ENCODE results near the gene UMODL1.

The UMODL1 gene

GRCh38 chr21:42149656-42150473, 78.7 kb downstream of the UMODL1 start:
- DNase-seq (ENCODE audit: low read depth in 2 of 3, low spot score in 2 of 3), result no peak

- no peak for DNase-seq (ENCODE audit: low read depth in 2 of 3, low spot score in 2 of 3)
Observed at GRCh38 chr21:42150474-42151085, 79.5 kb downstream of the UMODL1 start.

GRCh38 chr21:42151148-42151947, 80.2 kb downstream of the UMODL1 start:
- no peak for DNase-seq (ENCODE audit: low read depth in 2 of 3, low spot score in 2 of 3)

GRCh38 chr21:42151948-42152220, 80.8 kb downstream of the UMODL1 start:
- no peak for DNase-seq (ENCODE audit: low read depth in 2 of 3, low spot score in 2 of 3)

GRCh38 chr21:42153046-42153686, 82.0 kb downstream of the UMODL1 start:
- DNase-seq (ENCODE audit: low read depth in 2 of 3, low spot score in 2 of 3), result no peak

- no peak for DNase-seq (ENCODE audit: low read depth in 2 of 3, low spot score in 2 of 3)
Observed at GRCh38 chr21:42153746-42154145, 82.6 kb downstream of the UMODL1 start.

- DNase-seq (ENCODE audit: low read depth in 2 of 3, low spot score in 2 of 3), result no peak
Observed at GRCh38 chr21:42154237-42155044, 83.3 kb downstream of the UMODL1 start.

- DNase-seq (ENCODE audit: low read depth in 2 of 3, low spot score in 2 of 3), result no peak
Observed at GRCh38 chr21:42155045-42155855, 84.1 kb downstream of the UMODL1 start.

GRCh38 chr21:42156690-42157605, 85.8 kb downstream of the UMODL1 start:
- DNase-seq (ENCODE audit: low read depth in 2 of 3, low spot score in 2 of 3), result no peak

GRCh38 chr21:42157606-42158310, 86.6 kb downstream of the UMODL1 start:
- no peak for DNase-seq (ENCODE audit: low read depth in 2 of 3, low spot score in 2 of 3)

GRCh38 chr21:42158846-42159245, 87.7 kb downstream of the UMODL1 start:
- no peak for DNase-seq (ENCODE audit: low read depth in 2 of 3, low spot score in 2 of 3)

- DNase-seq (ENCODE audit: low read depth in 2 of 3, low spot score in 2 of 3), result no peak
Observed at GRCh38 chr21:42159560-42160110, 88.5 kb downstream of the UMODL1 start.

- DNase-seq (ENCODE audit: low read depth in 2 of 3, low spot score in 2 of 3), result no peak
Observed at GRCh38 chr21:42160111-42160721, 89.1 kb downstream of the UMODL1 start.

GRCh38 chr21:42160765-42161164, 89.6 kb downstream of the UMODL1 start:
- DNase-seq (ENCODE audit: low read depth in 2 of 3, low spot score in 2 of 3), result no peak

GRCh38 chr21:42161401-42161955, 90.4 kb downstream of the UMODL1 start:
- no peak for DNase-seq (ENCODE audit: low read depth in 2 of 3, low spot score in 2 of 3)

GRCh38 chr21:42161956-42162681, 91.0 kb downstream of the UMODL1 start:
- DNase-seq (ENCODE audit: low read depth in 2 of 3, low spot score in 2 of 3), result no peak

Measured in activated CD8-positive, alpha-beta memory T cell treated with anti-CD3 and anti-CD28 coated beads for 48 hours (primary cell).